Stomach (tissue), 4 donors: ENCODE data around the gene TSPAN14.

Experiments
- CTCF ChIP-seq, 7 experiments: fragments of 450-650 bp in 4 of 7; fragments of 200-600 bp in 3 of 7; sonication (generic) in 3 of 7; IDR thresholded peaks; one replicate each; pipeline ENCODE4 v1.5.1; 2016 to 2019; ENCODE audit warnings: antibody characterized with exemption in 7 of 7, control low read depth in 2 of 7, mild to moderate bottlenecking in 1 of 7
- POLR2AphosphoS5 ChIP-seq, 3 donors: sonication (generic); formaldehyde crosslinking; IDR thresholded peaks; one replicate each; pipeline ENCODE4 v1.6.1; 2016; ENCODE audit warnings: antibody characterized with exemption in 3 of 3

GRCh38 chr10:80484676-80485075 is 30.6 kb downstream of the TSPAN14 start:
- TF ChIP-seq CTCF (IDR thresholded peaks at IDR 0.05): no peak
- TF ChIP-seq POLR2AphosphoS5 (IDR thresholded peaks at IDR 0.05): no peak
